Mammary microvascular endothelial cell (primary cell): ENCODE data around the gene DCDC1. TPM values are rescaled to one million over a fixed set of nuclear protein-coding genes. Genes with fewer than 3 reads are reported as not detected.

Experiments used
- total RNA-seq: library from RNA; depleted of rRNA; stranded (reverse); fragments of >200 nt; gene quantifications from 2 replicates; pipeline ENCODE4 v1.2.3, GENCODE V29; 2015

Gene DCDC1, protein sequence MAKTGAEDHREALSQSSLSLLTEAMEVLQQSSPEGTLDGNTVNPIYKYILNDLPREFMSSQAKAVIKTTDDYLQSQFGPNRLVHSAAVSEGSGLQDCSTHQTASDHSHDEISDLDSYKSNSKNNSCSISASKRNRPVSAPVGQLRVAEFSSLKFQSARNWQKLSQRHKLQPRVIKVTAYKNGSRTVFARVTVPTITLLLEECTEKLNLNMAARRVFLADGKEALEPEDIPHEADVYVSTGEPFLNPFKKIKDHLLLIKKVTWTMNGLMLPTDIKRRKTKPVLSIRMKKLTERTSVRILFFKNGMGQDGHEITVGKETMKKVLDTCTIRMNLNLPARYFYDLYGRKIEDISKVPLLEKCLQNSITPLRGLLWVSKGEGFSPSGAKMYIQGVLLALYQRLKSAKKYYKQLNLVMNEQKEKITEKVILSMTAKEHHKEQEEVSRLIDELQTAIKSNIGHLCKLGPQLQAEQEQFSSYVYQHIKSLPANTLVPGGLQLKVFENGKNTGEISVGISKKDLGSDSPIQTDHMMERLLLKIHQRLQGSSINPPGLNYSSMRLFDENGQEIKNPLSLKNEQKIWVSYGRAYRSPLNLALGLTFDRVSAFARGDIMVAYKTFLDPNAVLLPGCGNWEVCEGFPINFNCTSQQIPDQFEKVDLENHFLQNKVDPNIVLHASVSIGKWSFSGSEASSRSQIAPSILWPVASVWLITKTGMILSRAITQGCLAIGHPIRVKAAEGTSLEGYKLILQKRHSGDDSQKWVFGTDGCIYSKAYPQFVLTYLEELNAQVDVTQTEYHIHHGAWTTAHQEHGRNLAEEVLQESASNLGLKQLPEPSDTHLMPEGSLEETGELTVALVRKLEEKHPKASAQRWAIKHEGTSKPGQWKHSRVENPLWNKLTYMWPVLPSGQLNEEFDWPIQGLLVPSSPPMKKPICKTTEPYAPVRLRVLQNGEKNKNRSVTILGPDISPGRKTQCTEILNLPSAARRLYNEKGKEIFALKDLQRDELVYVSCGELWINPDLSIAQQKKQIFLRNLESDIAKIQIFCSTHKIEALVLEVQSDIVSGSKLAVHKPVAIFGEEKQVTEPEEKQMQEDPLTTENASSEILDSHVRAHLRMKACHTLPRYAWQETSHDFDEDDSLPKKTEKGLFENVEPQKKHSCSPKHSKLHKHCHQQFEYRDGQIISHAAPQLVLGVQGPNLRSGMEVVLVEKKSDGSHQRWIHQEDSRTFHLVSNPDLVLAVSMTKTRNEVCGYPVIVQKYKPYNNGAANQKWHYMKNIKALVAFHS (N-terminal part only)
- not detected in 2 replicates for total RNA-seq

DNA sequence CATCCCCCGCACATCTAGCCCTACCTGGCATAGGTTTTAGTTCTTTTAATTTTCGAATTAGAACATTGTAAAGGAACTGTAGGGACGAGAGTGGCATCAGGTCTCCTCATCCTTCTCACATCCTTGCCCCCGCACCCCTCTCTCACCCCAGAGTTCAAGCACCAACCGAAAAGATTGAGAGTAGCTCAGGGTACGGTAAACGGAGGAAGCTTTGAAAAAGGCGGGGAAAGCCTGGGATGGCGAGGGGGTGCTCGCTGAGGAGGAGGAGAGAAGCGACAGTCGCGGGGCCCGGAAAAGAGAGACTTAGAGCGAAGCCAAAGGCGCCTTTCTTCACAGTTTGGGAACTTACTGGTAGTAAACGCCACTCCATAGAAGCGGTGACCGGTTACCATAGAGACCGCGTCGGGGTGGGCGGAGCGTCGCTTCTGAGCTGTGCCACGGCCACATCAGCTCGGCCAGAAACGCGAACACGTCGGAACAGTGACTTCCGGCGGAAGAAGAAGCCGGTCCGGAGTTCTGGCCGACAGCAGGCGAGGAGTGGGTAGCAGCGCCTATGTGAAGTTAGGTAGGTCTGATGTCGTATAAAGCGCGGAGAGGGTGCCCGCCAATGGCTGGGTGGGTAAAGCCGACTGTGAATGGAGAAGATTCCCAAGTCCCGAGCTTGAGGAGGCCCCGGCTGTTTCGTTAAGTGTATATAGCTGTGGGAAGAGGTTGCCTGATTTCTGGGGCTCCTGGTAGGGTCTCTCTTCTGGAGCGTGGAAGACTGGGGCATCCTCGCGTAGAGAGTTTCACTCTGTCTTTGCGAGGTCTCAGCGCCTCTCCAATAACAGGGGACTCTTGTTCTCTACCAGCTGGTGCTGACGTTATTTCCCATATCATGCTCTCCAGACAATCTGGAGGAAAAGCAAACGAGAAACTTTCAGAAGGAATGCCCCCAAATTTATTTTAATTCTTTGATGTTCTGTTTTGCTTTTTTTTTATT is at the start of gene DCDC1, which contains the start of gene DNAJC24:
TSS of gene DCDC1 (minus strand) at position 392 of the 982 bp plus-strand sequence. CDS start 41,459 bp downstream, outside the sequence.
TSS of gene DNAJC24 (plus strand) at position 513 of the 982 bp plus-strand sequence. CDS start 889 bp downstream, outside the sequence.

Other genes starting within 250 kb of the DCDC1 start
- gene DNAJC24, start 121 bp upstream of the DCDC1 start, total RNA-seq: 6.9 and 8.1 TPM in 2 replicates
- gene IMMP1L, start 139.9 kb upstream of the DCDC1 start, total RNA-seq: 7.1 and 9.2 TPM in 2 replicates
- gene ELP4, start 140.0 kb upstream of the DCDC1 start, total RNA-seq: 30.3 and 30.6 TPM in 2 replicates